ENCODE results near the gene PPARG.
"Not testable (repeated sequence)": the region's sequence is repeated elsewhere in the genome, so short reads cannot be mapped to it uniquely, and the experiment has no call there.

PPARG gene

GRCh38 chr3:12380461-12380860, 91.6 kb downstream of the PPARG start:
- DNase-seq (ENCODE audit: low spot score) = no peak

- DNase-seq (ENCODE audit: low spot score) = no peak
Observed at GRCh38 chr3:12381199-12381598, 92.3 kb downstream of the PPARG start.

DNA sequence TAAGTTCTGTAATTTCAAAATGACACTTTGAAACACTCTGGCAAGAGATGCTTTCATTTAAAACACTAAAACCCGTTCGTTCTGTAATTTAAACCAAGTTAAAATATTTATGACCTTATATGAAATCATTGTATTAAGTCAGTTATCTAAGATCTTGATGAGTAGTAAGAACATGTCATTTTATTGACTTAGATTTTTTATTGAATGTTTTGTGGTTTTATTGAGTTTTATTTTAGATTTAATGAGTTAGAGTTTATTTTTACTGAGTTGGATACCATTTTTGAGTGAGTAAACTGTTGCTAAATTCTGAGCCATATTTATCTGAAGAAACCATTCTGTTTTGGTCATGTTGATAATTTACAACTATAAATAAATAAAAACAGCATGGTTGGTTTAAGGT, 94.3 kb downstream of the PPARG start:
- no peak for DNase-seq (ENCODE audit: low spot score)

DNA sequence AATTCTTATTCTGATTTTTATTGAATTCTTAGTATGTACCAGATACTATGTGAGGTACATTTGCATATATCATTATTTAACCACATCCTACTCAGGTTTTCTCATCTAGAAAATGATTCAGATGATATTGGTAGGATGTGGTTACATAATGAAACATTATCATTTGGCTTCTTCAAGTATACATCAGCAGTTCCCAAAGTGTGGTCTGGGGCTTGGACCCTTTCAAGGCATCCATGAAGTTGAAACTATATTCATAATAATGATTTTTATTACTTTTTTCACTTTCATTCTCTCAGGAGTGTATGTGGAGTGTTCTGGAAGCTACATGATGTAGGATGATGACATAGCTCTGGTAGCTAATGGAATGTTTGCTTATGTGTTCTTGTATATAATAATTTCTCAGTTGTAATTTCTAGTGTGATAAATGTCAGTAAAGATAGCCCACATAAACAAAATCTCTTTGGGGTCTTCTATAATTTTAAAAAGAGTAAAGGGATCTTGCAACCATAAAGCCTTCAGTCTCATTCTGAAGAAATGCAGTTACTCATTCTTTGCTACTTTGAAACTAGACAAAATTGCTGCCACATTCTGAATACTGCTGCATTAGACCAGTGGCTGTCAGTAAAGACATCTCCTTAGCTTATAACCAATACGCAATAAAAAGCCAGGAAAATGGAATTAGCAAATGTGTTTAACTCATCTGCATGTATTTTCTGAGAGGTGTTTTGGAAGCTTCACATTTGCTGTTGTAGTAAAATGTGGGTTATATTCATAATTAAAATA, 95.8 kb downstream of the PPARG start:
- no peak for DNase-seq (ENCODE audit: low spot score)

GRCh38 chr3:12386514-12387291, 97.8 kb downstream of the PPARG start:
- not testable (repeated sequence) for DNase-seq (ENCODE audit: low spot score)

DNA sequence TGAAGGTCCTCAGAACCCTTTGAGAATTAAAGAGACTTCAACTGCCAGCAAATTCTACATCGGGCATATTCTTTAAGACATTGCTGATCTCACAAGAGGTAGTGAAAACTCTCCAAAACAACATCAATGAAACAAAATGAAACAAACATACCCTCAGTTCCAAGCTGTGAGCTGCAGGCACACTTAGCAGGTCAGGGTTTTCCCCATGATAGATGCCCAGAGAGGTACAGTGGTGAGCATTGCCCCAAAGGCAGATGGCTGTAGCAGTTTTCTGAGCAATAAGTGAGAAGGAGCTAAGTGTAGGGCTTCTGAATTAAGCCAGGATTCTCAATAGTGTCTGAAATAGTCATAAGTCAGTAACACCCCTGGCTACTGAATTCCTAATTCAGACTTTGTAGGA, 99.3 kb downstream of the PPARG start:
- no peak for DNase-seq (ENCODE audit: low spot score)

- no peak for DNase-seq (ENCODE audit: low spot score)
Observed at GRCh38 chr3:12392101-12392878, 103.4 kb downstream of the PPARG start.

- DNase-seq (ENCODE audit: low spot score) = no peak
Observed at GRCh38 chr3:12393894-12394293, 105.0 kb downstream of the PPARG start.

GRCh38 chr3:12394569-12395271, 105.8 kb downstream of the PPARG start:
- DNase-seq (ENCODE audit: low spot score) = no peak

- DNase-seq (ENCODE audit: low spot score) = no peak
Observed at GRCh38 chr3:12395349-12396012, 106.6 kb downstream of the PPARG start.

- DNase-seq (ENCODE audit: low spot score) = no peak
Observed at GRCh38 chr3:12396471-12396870, 107.6 kb downstream of the PPARG start.

DNA sequence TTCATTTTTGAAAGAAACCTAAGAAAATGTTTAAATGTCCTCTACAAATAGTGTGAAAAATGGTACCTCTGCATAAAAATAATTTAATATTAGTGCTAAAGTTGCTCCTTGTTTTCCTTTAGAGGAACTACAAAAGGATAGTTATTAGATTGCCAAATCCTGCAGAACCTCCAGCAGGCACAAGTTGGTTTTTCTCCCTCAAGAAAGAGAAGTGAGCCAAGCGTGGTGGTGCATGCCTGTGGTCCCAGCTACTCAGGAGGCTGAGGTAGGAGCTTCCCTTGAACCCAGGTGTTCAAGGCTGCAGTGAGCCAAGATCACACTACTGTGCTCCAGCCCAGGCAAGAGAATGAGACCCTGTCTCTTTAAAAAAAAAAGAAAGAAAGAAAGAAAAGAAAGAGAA, 110.4 kb downstream of the PPARG start:
- no peak for DNase-seq (ENCODE audit: low spot score)

DNA sequence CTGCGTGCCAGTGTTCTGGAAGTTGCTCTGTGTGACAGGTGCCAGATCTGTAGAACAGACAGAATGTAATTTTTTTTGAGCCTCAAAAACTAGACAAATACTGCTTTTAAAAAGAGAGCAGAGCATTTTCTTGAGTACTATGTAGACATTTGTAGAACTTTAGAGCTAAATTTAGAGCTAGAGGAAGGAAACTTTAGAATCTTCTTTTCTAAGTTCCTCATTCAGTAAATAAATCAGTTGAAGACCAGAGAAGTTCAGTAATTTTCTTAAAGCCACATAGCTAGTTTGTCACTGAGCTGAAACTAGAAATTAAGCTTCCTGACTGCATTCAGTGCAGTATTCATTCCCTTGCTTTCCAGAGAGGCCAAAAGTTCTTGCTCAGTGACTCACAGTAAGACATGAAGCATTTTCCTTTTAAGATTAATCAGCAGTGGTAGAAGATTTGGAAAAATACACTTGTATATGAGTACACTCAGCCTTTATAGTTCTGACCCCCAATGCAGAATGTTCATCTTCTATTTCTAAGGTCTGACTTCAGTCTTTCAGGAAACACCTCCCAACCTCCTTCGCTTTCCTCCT, 111.8 kb downstream of the PPARG start:
- no peak for DNase-seq (ENCODE audit: low spot score)

- no peak for DNase-seq (ENCODE audit: low spot score)
Observed at GRCh38 chr3:12401208-12401607, 112.3 kb downstream of the PPARG start.

GRCh38 chr3:12405432-12406272, 116.8 kb downstream of the PPARG start:
- no peak for DNase-seq (ENCODE audit: low spot score)

DNA sequence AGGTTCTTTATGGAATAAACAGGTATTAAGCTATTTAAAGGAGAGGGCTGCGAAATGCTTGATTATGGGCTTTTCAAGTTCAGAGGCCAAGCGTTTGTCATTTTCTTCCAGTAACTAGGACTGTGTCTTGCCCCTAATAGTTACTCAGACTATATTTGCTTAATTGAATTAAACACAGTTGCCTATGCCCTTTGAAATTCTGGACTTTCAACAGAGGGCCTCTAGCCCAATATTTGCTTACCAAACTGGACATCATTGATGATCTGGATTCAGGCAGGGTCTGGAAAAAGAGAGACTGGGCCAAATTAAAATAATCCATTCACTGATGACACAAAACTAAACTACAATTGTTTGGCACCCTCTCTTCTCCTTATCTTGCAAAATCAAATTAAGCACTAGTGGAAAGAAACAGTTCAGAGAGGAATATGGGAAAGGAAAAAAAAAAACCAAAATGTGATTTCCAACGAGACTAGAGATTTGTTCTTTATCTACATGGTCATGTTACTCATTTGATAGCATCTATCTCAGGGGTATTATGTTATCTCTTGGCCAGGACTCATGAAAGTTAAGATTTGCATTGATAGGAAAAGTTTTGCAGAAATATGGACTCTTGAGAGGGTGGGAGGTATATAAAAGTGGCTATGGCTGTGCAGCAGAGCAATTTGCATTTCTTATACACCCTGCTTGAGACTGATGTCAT, 120.3 kb downstream of the PPARG start:
- DNase-seq (ENCODE audit: low spot score) = no peak

- DNase-seq (ENCODE audit: low spot score) = no peak
Observed at GRCh38 chr3:12409684-12410596, 121.1 kb downstream of the PPARG start.

DNA sequence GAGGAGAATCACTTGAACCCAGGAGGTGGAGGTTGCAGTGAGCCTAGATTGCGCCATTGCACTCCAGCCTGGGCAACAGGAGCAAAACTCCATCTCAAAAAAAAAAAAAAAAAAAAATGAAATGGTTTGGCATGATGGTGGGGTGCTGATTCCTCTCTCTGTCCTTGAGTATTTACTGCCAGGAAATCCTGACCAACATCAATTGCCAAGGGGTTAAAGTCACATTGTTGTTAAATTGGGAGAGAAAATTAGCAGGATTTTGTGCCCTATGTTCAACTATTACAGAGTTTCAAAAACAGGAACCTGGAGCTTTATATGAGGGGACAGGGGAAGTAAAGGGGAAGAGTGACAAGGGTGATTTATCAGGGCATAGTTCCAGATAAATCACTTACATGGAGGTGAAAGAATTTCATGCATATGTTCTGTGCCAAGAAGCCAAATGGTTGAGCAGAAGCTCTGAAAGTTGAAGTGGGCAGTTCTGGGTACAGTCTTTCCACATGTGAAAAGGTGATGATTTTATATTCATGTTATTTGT, 124.9 kb downstream of the PPARG start:
- no peak for DNase-seq (ENCODE audit: low spot score)

Data from cerebellar cortex (tissue), 1 donor.